Liver (tissue), 3 donors: ENCODE results near the gene ANXA6.

Experiments
- CTCF ChIP-seq: fragments of 150-350 bp; IDR thresholded peaks from 2 replicates; pipeline ENCODE4 v1.5.1; 2017; ENCODE audit warnings: improper control_type of control experiment, low read depth, low read length; ENCODE audit not compliant: missing input control
- SP1 ChIP-seq: IDR thresholded peaks from 2 replicates; pipeline ENCODE4 v1.6.1; 2018; ENCODE audit warnings: antibody characterized with exemption, mild to moderate bottlenecking
- donor health status: healthy.
- donor health status: healthy.

- TF ChIP-seq CTCF (no peak), SP1 (no peak)
These were observed 94.2 kb downstream of the ANXA6 start for GRCh38 chr5:151063142-151063989.
